HG03139 (cell line): ENCODE results near the gene PNN.
"Not testable (repeated sequence)": the region's sequence is repeated elsewhere in the genome, so short reads cannot be mapped to it uniquely, and the experiment has no call there.

Experiments used
- ATAC-seq: cut with Tn5 transposase; IDR thresholded peaks from one replicate; pipeline ENCODE4 v1.9.1; 2021; ENCODE audit not compliant: unreplicated experiment

The PNN gene

GRCh38 chr14:39181026-39181692, 6.1 kb downstream of the PNN start:
- ATAC-seq, result no peak

- no peak for ATAC-seq
Observed at GRCh38 chr14:39181693-39182047, 6.6 kb downstream of the PNN start.

GRCh38 chr14:39182770-39183684, 8.0 kb downstream of the PNN start:
- no peak for ATAC-seq

- ATAC-seq, result not testable (repeated sequence)
Observed at GRCh38 chr14:39183685-39184003, 8.6 kb downstream of the PNN start.

GRCh38 chr14:39184628-39185255, 9.7 kb downstream of the PNN start:
- ATAC-seq, result no peak

- ATAC-seq, result no peak
Observed at GRCh38 chr14:39185256-39186049, 10.4 kb downstream of the PNN start.

- no peak for ATAC-seq
Observed at GRCh38 chr14:39186941-39187525, 12.0 kb downstream of the PNN start.

GRCh38 chr14:39203659-39204606, 28.9 kb downstream of the PNN start:
- no peak for ATAC-seq

GRCh38 chr14:39207430-39207829, 32.4 kb downstream of the PNN start:
- not testable (repeated sequence) for ATAC-seq

- ATAC-seq, result no peak
Observed at GRCh38 chr14:39211109-39211741, 36.2 kb downstream of the PNN start.

- ATAC-seq, result no peak
Observed at GRCh38 chr14:39212034-39212433, 37.0 kb downstream of the PNN start.

GRCh38 chr14:39212693-39213092, 37.6 kb downstream of the PNN start:
- ATAC-seq, result no peak

GRCh38 chr14:39217214-39217879, 42.3 kb downstream of the PNN start:
- no peak for ATAC-seq

- no peak for ATAC-seq
Observed at GRCh38 chr14:39218171-39218769, 43.2 kb downstream of the PNN start.

GRCh38 chr14:39219075-39219499, 44.0 kb downstream of the PNN start:
- ATAC-seq, result no peak

GRCh38 chr14:39220473-39220872, 45.4 kb downstream of the PNN start:
- not testable (repeated sequence) for ATAC-seq

GRCh38 chr14:39228044-39228443, 53.0 kb downstream of the PNN start:
- ATAC-seq, result no peak

GRCh38 chr14:39228509-39229221, 53.6 kb downstream of the PNN start:
- no peak for ATAC-seq
